ENCODE results near the gene NRL.

The NRL gene

DNA sequence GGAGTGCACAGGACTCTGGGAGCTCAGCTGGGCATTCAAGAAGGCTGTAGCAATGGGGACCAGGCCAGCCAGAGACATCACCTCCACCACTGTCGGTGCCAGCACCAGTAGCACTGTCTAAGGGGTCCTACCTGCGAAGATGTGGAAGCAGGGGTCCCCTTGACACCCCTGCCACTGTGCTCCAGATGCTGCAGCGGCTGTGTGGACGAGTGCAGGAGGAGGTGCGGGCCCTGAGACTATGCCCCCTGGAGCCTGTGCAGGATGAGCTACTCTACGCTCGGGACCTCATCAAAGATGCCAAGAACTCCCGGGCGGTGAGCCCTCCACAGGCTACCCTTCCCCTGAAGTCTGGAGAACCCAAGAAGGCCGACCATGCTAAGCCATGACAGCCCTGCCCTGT is 54.3 kb downstream of the NRL start:
- no peaks in the 10 kb centered on the region for H3K36me3 ChIP-seq
- H3K9me3 ChIP-seq (ENCODE audit: severe bottlenecking), result no peaks in the 10 kb centered on the region
- no peak overlapping the region for H3K4me3 ChIP-seq (ENCODE audit: low read depth, low read length)
- no peak for DNase-seq
- no peak overlapping the region for H3K27ac ChIP-seq
- no peaks in the 10 kb centered on the region for H3K27me3 ChIP-seq (ENCODE audit: insufficient read depth, low read depth, severe bottlenecking)
- TF ChIP-seq, protein P1, sequence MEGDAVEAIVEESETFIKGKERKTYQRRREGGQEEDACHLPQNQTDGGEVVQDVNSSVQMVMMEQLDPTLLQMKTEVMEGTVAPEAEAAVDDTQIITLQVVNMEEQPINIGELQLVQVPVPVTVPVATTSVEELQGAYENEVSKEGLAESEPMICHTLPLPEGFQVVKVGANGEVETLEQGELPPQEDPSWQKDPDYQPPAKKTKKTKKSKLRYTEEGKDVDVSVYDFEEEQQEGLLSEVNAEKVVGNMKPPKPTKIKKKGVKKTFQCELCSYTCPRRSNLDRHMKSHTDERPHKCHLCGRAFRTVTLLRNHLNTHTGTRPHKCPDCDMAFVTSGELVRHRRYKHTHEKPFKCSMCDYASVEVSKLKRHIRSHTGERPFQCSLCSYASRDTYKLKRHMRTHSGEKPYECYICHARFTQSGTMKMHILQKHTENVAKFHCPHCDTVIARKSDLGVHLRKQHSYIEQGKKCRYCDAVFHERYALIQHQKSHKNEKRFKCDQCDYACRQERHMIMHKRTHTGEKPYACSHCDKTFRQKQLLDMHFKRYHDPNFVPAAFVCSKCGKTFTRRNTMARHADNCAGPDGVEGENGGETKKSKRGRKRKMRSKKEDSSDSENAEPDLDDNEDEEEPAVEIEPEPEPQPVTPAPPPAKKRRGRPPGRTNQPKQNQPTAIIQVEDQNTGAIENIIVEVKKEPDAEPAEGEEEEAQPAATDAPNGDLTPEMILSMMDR (IDR thresholded peaks at IDR 0.05; ENCODE audit: low read depth, low read length), result no peak

DNA sequence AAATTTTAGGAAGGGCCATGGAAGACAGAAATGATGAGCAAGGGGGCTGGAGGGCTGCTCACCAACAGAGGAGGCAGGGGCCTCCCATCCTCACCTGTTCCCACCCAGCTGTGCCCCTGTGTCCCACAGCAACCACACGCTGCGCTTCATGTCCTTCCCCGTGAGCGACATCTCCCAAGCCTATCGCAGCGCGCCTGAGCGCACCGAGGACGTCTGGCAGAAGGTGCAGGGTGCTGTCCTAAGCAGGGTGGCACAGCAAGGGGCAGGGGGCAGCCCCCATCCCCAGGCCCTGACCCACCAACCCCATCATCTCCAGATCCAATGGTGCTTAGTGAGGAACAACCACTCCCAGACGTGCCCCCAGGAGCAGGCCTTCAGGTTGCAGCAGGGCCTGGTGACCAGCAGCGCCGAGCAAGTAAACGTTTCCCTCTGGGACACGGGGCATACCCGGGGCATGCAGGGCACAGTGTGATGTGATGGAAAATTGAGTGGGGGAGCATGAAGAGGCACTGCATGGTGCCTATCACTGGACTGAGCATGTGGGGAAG is 54.8 kb downstream of the NRL start:
- TF ChIP-seq, protein P1 (IDR thresholded peaks at IDR 0.05; ENCODE audit: low read depth, low read length), result no peak
- Histone ChIP-seq H3K36me3 (no peaks in the 10 kb centered on the region), H3K9me3 (ENCODE audit: severe bottlenecking) (no peaks in the 10 kb centered on the region), H3K27me3 (ENCODE audit: insufficient read depth, low read depth, severe bottlenecking) (no peaks in the 10 kb centered on the region), H3K27ac (no peak overlapping the region), H3K4me3 (ENCODE audit: low read depth, low read length) (no peak overlapping the region)
- DNase-seq, result no peak

DNA sequence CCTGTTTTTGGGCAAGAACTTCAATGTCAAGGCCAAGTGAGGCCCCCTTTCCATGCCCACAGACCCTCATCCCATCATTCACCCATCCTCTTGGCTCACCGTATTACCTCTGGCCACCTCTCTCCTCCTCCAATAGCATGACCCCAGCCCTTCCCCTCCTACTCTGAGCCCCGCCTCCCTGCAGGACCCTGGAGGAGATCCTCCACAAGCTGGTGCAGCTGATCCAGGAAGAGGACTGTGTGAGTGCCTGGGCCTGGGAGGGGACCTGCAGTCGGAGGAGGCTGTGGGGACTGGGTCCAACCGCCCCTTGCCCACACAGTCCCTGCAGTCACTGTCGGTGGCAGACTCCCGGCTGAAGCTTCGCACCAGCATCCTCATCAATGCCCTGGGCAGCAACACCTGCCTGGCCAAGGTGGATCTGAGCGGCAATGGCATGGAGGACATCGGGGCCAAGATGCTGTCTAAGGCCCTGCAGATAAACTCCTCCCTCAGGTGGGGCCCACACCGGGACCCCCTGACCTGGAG is 55.7 kb downstream of the NRL start:
- Histone ChIP-seq H3K27me3 (ENCODE audit: insufficient read depth, low read depth, severe bottlenecking) (no peaks in the 10 kb centered on the region), H3K4me3 (ENCODE audit: low read depth, low read length) (no peak overlapping the region), H3K9me3 (ENCODE audit: severe bottlenecking) (no peaks in the 10 kb centered on the region), H3K27ac (peak overlapping the region; percentile 47; the same call in 1 of the 2 replicates), H3K36me3 (no peaks in the 10 kb centered on the region)
- peak; percentile 80 for DNase-seq
- TF ChIP-seq, protein P1 (IDR thresholded peaks at IDR 0.05; ENCODE audit: low read depth, low read length), result no peak

DNA sequence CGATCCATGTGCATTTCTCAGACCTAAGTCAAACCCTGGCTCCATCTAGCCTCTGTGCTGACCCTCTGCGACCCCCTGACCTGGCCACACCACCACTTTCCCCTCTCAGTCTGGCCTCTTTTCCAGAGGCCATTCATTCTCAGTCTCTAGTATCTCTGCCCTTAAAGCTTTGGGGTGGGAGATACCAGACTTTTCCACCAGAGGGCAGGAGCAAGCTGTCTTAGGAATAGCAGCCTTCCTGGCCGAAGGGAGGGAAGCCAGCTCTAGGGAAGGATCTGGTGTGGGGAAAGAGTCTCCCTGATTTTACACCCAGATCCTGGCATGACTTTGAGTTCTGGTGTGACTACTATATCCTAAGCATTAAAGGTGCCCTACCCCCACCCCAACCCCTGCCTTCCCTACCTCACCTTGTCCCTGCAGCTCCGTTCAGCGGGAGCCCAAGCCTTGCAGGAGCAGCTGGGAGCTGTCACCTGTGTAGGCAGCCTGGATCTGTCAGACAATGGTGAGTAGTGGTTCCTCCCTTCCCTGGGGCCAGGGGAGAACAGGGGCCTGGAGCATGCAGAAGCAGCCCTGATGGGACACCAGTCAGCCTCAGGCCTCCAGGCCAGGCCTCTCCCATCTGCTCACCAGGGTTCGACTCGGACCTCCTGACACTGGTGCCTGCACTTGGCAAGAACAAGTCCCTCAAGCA is 56.3 kb downstream of the NRL start:
- H3K4me3 ChIP-seq (ENCODE audit: low read depth, low read length), result no peak overlapping the region
- H3K27me3 ChIP-seq (ENCODE audit: insufficient read depth, low read depth, severe bottlenecking), result no peaks in the 10 kb centered on the region
- H3K36me3 ChIP-seq, result no peaks in the 10 kb centered on the region
- no peaks in the 10 kb centered on the region for H3K9me3 ChIP-seq (ENCODE audit: severe bottlenecking)
- peak overlapping the region; percentile 47 for H3K27ac ChIP-seq
- TF ChIP-seq, protein P1 (IDR thresholded peaks at IDR 0.05; ENCODE audit: low read depth, low read length), result peak; percentile 76
- DNase-seq, result peak; percentile 80

DNA sequence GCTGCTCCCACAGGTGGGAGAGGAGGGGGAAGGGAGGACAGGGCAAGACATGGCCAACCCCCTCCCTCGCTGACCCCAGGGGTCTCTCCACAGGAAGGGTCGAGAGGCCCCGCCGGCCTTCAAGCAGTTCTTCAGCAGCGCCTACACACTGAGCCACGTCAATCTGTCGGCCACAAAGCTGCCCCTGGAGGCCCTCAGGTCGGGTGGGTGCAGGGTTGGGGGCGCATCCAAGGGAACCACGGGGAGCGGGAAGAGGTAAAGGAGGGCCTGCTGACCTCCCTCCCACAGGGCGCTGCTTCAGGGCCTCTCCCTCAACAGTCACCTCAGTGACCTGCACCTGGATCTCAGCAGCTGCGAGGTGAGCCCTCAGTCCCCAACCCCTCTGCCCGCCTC is 56.9 kb downstream of the NRL start:
- Histone ChIP-seq H3K27me3 (ENCODE audit: insufficient read depth, low read depth, severe bottlenecking) (no peaks in the 10 kb centered on the region), H3K36me3 (no peaks in the 10 kb centered on the region), H3K4me3 (ENCODE audit: low read depth, low read length) (no peak overlapping the region), H3K9me3 (ENCODE audit: severe bottlenecking) (no peaks in the 10 kb centered on the region), H3K27ac (peak overlapping the region; percentile 47; the same call in 1 of the 2 replicates)
- no peak for DNase-seq
- TF ChIP-seq, protein P1 (IDR thresholded peaks at IDR 0.05; ENCODE audit: low read depth, low read length), result no peak

Data from WERI-Rb-1 (cell line).